Gastrocnemius medialis (tissue), 4 donors: ENCODE data around the gene ARHGAP19. TPM values are rescaled to one million over a fixed set of nuclear protein-coding genes. Genes with fewer than 3 reads are reported as not detected.
"Not testable (repeated sequence)": the region's sequence is repeated elsewhere in the genome, so short reads cannot be mapped to it uniquely, and the experiment has no call there.

Source experiments
- ATAC-seq, 2 donors: fragments of 150-250 bp; one replicate each; pipeline ENCODE4 v1.9.1; 2016
- DNase-seq, 2 donors: peaks; one replicate each; pipeline ENCODE4 v3.0.0-alpha.2; 2019
- H3K27ac ChIP-seq, 4 donors: fragments of 200-600 bp; sonication (generic); 1 replicate in 1 of 4; 2 replicates in 3 of 4; pipeline ENCODE4 v1.5.1; 2016 to 2018; ENCODE audit warnings: mild to moderate bottlenecking in 2 of 4, moderate library complexity in 1 of 4
- H3K27me3 ChIP-seq, 3 donors: fragments of 200-600 bp; sonication (generic) in 2 of 3; 1 replicate in 1 of 3; 2 replicates in 2 of 3; pipeline versions ENCODE4 v1.5.1 to v1.6.0; 2016 to 2019; ENCODE audit warnings: mild to moderate bottlenecking in 1 of 3, moderate library complexity in 1 of 3
- H3K36me3 ChIP-seq, 2 donors: fragments of 200-600 bp; sonication (generic) in 1 of 2; one replicate each; pipeline ENCODE4 v1.5.1; 2017 to 2018
- H3K4me1 ChIP-seq, 2 donors: fragments of 200-600 bp; sonication (generic) in 1 of 2; one replicate each; pipeline ENCODE4 v1.5.1; 2016 to 2017; ENCODE audit warnings: mild to moderate bottlenecking in 2 of 2
- H3K4me3 ChIP-seq, 4 donors: fragments of 200-600 bp; sonication (generic) in 3 of 4; 1 replicate in 1 of 4; 2 replicates in 3 of 4; pipeline ENCODE4 v1.5.1; 2016 to 2019; ENCODE audit warnings: mild to moderate bottlenecking in 2 of 4
- H3K9me3 ChIP-seq, 3 donors: fragments of 200-600 bp; sonication (generic) in 2 of 3; 1 replicate in 1 of 3; 2 replicates in 2 of 3; pipeline ENCODE4 v1.5.1; 2016 to 2019
- CTCF ChIP-seq, 5 experiments: fragments of 450-650 bp in 3 of 5; fragments of 200-600 bp in 2 of 5; sonication (generic) in 2 of 5; IDR thresholded peaks in 4 of 5; conservative IDR thresholded peaks in 1 of 5; 1 replicate in 4 of 5; 2 replicates in 1 of 5; pipeline ENCODE4 v1.5.1; 2016 to 2019; ENCODE audit warnings: antibody characterized with exemption in 5 of 5, mild to moderate bottlenecking in 3 of 5, moderate library complexity in 3 of 5
- POLR2A ChIP-seq, 2 donors: fragments of 450-650 bp; IDR thresholded peaks; one replicate each; pipeline ENCODE4 v1.6.1; 2017; ENCODE audit warnings: antibody characterized with exemption in 2 of 2, mild to moderate bottlenecking in 2 of 2, moderate library complexity in 2 of 2
- in situ Hi-C, 4 donors: fragments of 200-750 bp; cut with MboI; loops; one replicate each; pipeline versions ENCODE4 v1.15.0 to v1.8.0; 2017; ENCODE audit warnings: low sequenced_read_pairs in 4 of 4
- intact Hi-C: fragments of 100-400 bp; cut with DNase I; formaldehyde crosslinking; loops from one replicate; pipeline ENCODE4 v1.15.1; 2023; ENCODE audit warnings: low total_unique reads
- total RNA-seq, 4 donors: library from RNA; depleted of rRNA; stranded (reverse); fragments of >200 nt; gene quantifications; one replicate each; pipeline versions ENCODE4 v1.1.0 to v1.2.3, GENCODE V29; 2016

Gene ARHGAP19
- total RNA-seq, 4 donors from 2014 or later, result 1.7 to 12.3 (median 2.4) TPM

- in situ Hi-C loops, result no loop called here
- no peak for ATAC-seq
- Histone ChIP-seq H3K4me3 (no peak overlapping the region), H3K9me3 (no peaks in the 10 kb centered on the region), H3K27ac (no peak overlapping the region), H3K4me1 (no peaks in the 10 kb centered on the region), H3K27me3 (no peaks in the 10 kb centered on the region), H3K36me3 (no peaks in the 10 kb centered on the region)
- DNase-seq, result no peak
- intact Hi-C loops, result no loop called here
- TF ChIP-seq POLR2A (IDR thresholded peaks at IDR 0.05) (no peak), CTCF (IDR thresholded peaks at IDR 0.05 in 4 of 5, conservative IDR thresholded peaks at IDR 0.05 in 1 of 5) (no peak)
Measured at GRCh38 chr10:97298223-97298571, 5.8 kb upstream of the ARHGAP19 start.

GRCh38 chr10:97297556-97298222 is 5.3 kb upstream of the ARHGAP19 start:
- H3K4me3 ChIP-seq, result no peak overlapping the region
- H3K9me3 ChIP-seq, result no peaks in the 10 kb centered on the region
- TF ChIP-seq POLR2A (IDR thresholded peaks at IDR 0.05) (no peak), CTCF (IDR thresholded peaks at IDR 0.05 in 4 of 5, conservative IDR thresholded peaks at IDR 0.05 in 1 of 5) (no peak)
- ATAC-seq (no peak), DNase-seq (no peak)
- intact Hi-C loops, result no loop called here
- no peaks in the 10 kb centered on the region for H3K27me3 ChIP-seq
- in situ Hi-C loops, result no loop called here
- no peak overlapping the region for H3K27ac ChIP-seq
- H3K36me3 ChIP-seq, result no peaks in the 10 kb centered on the region
- peaks cover 0 to 2% of the 10 kb centered on the region in 2 donors for H3K4me1 ChIP-seq

- Histone ChIP-seq H3K36me3 (no peaks in the 10 kb centered on the region), H3K4me3 (peak overlapping the region in 2 of 4 donors; percentile 79 to 95), H3K9me3 (no peaks in the 10 kb centered on the region), H3K4me1 (peaks cover 9 to 10% of the 10 kb centered on the region in 2 donors), H3K27me3 (no peaks in the 10 kb centered on the region), H3K27ac (peak overlapping the region in 1 of 4 donors; percentile 89)
- in situ Hi-C loops, result no loop called here
- DNase-seq, result no peak
- TF ChIP-seq POLR2A (IDR thresholded peaks at IDR 0.05), result no peak
- ATAC-seq, result peak; percentile 0 to 2
- intact Hi-C loops, result loop anchor here (1.0 to 5.0 kb wide), 2 partner anchors 26 to 39 kb away; partner anchors contain the start of genes FRAT1 and FRAT2
Measured at GRCh38 chr10:97292862-97293198, 393 bp upstream of the ARHGAP19 start.

- DNase-seq (no peak), ATAC-seq (no peak)
- H3K4me3 ChIP-seq, result peak overlapping the region; percentile 79 to 97 (median 87)
- H3K9me3 ChIP-seq, result no peaks in the 10 kb centered on the region
- H3K27ac ChIP-seq, result peak overlapping the region; percentile 87 to 95 (median 88)
- no peaks in the 10 kb centered on the region for H3K36me3 ChIP-seq
- intact Hi-C loops, result loop anchor here (1.0 to 5.0 kb wide), 2 partner anchors 28 to 41 kb away; partner anchors contain the start of genes FRAT1 and FRAT2
- H3K4me1 ChIP-seq, result peaks cover 9 to 10% of the 10 kb centered on the region in 2 donors
- no peak for TF ChIP-seq POLR2A (IDR thresholded peaks at IDR 0.05)
- TF ChIP-seq CTCF (IDR thresholded peaks at IDR 0.05 in 4 of 5, conservative IDR thresholded peaks at IDR 0.05 in 1 of 5), result no peak
- no peaks in the 10 kb centered on the region for H3K27me3 ChIP-seq
- in situ Hi-C loops, result no loop called here
Measured at GRCh38 chr10:97291357-97292096, 910 bp downstream of the ARHGAP19 start.

- DNase-seq, in situ Hi-C loops, H3K27ac ChIP-seq, H3K4me3 ChIP-seq, H3K4me1 ChIP-seq, H3K9me3 ChIP-seq, ATAC-seq, H3K36me3 ChIP-seq, H3K27me3 ChIP-seq: not testable (repeated sequence)
- intact Hi-C loops, result loop anchor here (5.0 kb wide), 1 partner anchor 42 kb away; the partner anchor contains the start of gene FRAT2
Measured at GRCh38 chr10:97290576-97291356, 1.7 kb downstream of the ARHGAP19 start.

- H3K27me3 ChIP-seq, DNase-seq, H3K9me3 ChIP-seq, H3K36me3 ChIP-seq, ATAC-seq, H3K4me1 ChIP-seq, H3K4me3 ChIP-seq, in situ Hi-C loops, H3K27ac ChIP-seq: not testable (repeated sequence)
- intact Hi-C loops, result loop anchor here (5.0 kb wide), 1 partner anchor 42 kb away; the partner anchor contains the start of gene FRAT2
Measured at GRCh38 chr10:97290076-97290475, 2.4 kb downstream of the ARHGAP19 start.
